OCI-LY1 (cell line): ENCODE data around the gene KRTAP9-4.
"Not testable (repeated sequence)": the region's sequence is repeated elsewhere in the genome, so short reads cannot be mapped to it uniquely, and the experiment has no call there.

Experiments
- H2AFZ ChIP-seq: fragments of 200-600 bp; sonication (generic), shearing (Covaris generic); 2 replicates; pipeline ENCODE4 v1.6.0; 2014; ENCODE audit warnings: antibody characterized with exemption, mild to moderate bottlenecking, low read length
- H3F3A ChIP-seq: fragments of 200-600 bp; sonication (generic), shearing (Covaris generic); 2 replicates; pipeline ENCODE4 v1.6.0; 2014; ENCODE audit warnings: mild to moderate bottlenecking, antibody characterized with exemption, low read length, moderate library complexity; ENCODE audit not compliant: insufficient read depth
- H3K27ac ChIP-seq: fragments of 200-600 bp; sonication (generic); 2 replicates; pipeline ENCODE4 v1.5.1; 2014; ENCODE audit warnings: low read length, mixed run types, mild to moderate bottlenecking, low read depth; ENCODE audit not compliant: poor library complexity, severe bottlenecking
- H3K27me3 ChIP-seq: fragments of 200-600 bp; sonication (generic); 2 replicates; pipeline ENCODE4 v1.6.0; 2014; ENCODE audit warnings: antibody characterized with exemption, mild to moderate bottlenecking, low read length, moderate library complexity; ENCODE audit not compliant: insufficient read depth
- H3K36me3 ChIP-seq: fragments of 200-600 bp; sonication (generic); 2 replicates; pipeline ENCODE4 v1.6.1; 2014; ENCODE audit warnings: mild to moderate bottlenecking, antibody characterized with exemption, low read length, moderate library complexity, mixed read lengths; ENCODE audit not compliant: insufficient read depth
- H3K4me1 ChIP-seq: fragments of 200-600 bp; sonication (generic); 2 replicates; pipeline ENCODE4 v1.5.1; 2014; ENCODE audit warnings: mild to moderate bottlenecking, low read length, moderate library complexity; ENCODE audit not compliant: insufficient read depth, severe bottlenecking
- H3K4me2 ChIP-seq: fragments of 200-600 bp; sonication (generic), shearing (Covaris generic); 2 replicates; pipeline ENCODE4 v1.6.1; 2014; ENCODE audit warnings: low read length
- H3K4me3 ChIP-seq: fragments of 200-600 bp; sonication (generic); 2 replicates; pipeline ENCODE4 v1.5.1; 2014; ENCODE audit warnings: low read length, low read depth, mild to moderate bottlenecking, mixed read lengths; ENCODE audit not compliant: poor library complexity, severe bottlenecking
- H3K79me2 ChIP-seq: fragments of 200-600 bp; shearing (Covaris generic); 2 replicates; pipeline ENCODE4 v1.6.1; 2016; ENCODE audit warnings: mixed run types, low read length, mixed read lengths; ENCODE audit not compliant: insufficient read depth
- H3K9ac ChIP-seq: fragments of 200-600 bp; sonication (generic), shearing (Covaris generic); 2 replicates; pipeline ENCODE4 v1.6.1; 2014; ENCODE audit warnings: mild to moderate bottlenecking, low read length, mixed read lengths
- H3K9me2 ChIP-seq: fragments of 200-600 bp; sonication (generic), shearing (Covaris generic); 2 replicates; pipeline ENCODE4 v1.6.1; 2014; ENCODE audit warnings: low read depth, mild to moderate bottlenecking, low read length, mixed read lengths
- H3K9me3 ChIP-seq: fragments of 200-600 bp; shearing (Covaris generic); 2 replicates; pipeline ENCODE4 v1.6.1; 2014; ENCODE audit warnings: low read length, mixed read lengths
- H4K20me1 ChIP-seq: fragments of 200-600 bp; sonication (generic), shearing (Covaris generic); 2 replicates; pipeline ENCODE4 v1.6.0; 2016; ENCODE audit warnings: mild to moderate bottlenecking, low read length; ENCODE audit not compliant: insufficient read depth
- CTCF ChIP-seq: fragments of 200-600 bp; sonication (generic), shearing (Covaris generic); IDR thresholded peaks from 2 replicates; pipeline ENCODE4 v1.5.1; 2017; ENCODE audit warnings: mild to moderate bottlenecking, antibody characterized with exemption, low read length, moderate library complexity, mixed read lengths
- EZH2 ChIP-seq: fragments of 200-600 bp; sonication (generic), shearing (Covaris generic); IDR thresholded peaks from 2 replicates; pipeline ENCODE4 v1.8.0; 2017; ENCODE audit warnings: borderline replicate concordance, mixed run types, mild to moderate bottlenecking, antibody characterized with exemption, low read length, moderate library complexity, mixed read lengths

KRTAP9-4 gene

GRCh38 chr17:41264599-41264998, 15.1 kb downstream of the KRTAP9-4 start:
- Histone ChIP-seq H3K9ac (no peak overlapping the region), H3F3A (no peaks in the 10 kb centered on the region), H4K20me1 (no peaks in the 10 kb centered on the region), H3K36me3 (no peaks in the 10 kb centered on the region), H3K27me3 (no peaks in the 10 kb centered on the region), H3K9me2 (no peaks in the 10 kb centered on the region), H3K9me3 (no peaks in the 10 kb centered on the region), H3K79me2 (no peaks in the 10 kb centered on the region), H3K4me3 (no peak overlapping the region), H2AFZ (no peak overlapping the region), H3K4me1 (no peaks in the 10 kb centered on the region), H3K4me2 (no peak overlapping the region), H3K27ac (no peak overlapping the region)
- TF ChIP-seq EZH2 (no peak), CTCF (no peak)

GRCh38 chr17:41265078-41265477, 15.6 kb downstream of the KRTAP9-4 start, which contains the start of gene KRTAP9-6:
KRTAP9-6 (plus strand) TSS chr17:41265378; CDS start chr17:41265378, 0 bp downstream.
- no peak within 1 kb of the TSS for H2AFZ ChIP-seq

GRCh38 chr17:41267711-41268110, 18.2 kb downstream of the KRTAP9-4 start:
- no peak overlapping the region for H3K4me3 ChIP-seq
- H3K36me3 ChIP-seq: no peaks in the 10 kb centered on the region
- no peaks in the 10 kb centered on the region for H3K79me2 ChIP-seq
- no peaks in the 10 kb centered on the region for H3K9me3 ChIP-seq
- H3K27me3 ChIP-seq: no peaks in the 10 kb centered on the region
- H4K20me1 ChIP-seq: no peaks in the 10 kb centered on the region
- no peak for TF ChIP-seq CTCF
- H3K4me1 ChIP-seq: no peaks in the 10 kb centered on the region
- H2AFZ ChIP-seq: no peak overlapping the region
- H3K9me2 ChIP-seq: no peaks in the 10 kb centered on the region
- H3F3A ChIP-seq: no peaks in the 10 kb centered on the region
- no peak overlapping the region for H3K9ac ChIP-seq
- no peak overlapping the region for H3K4me2 ChIP-seq
- no peak overlapping the region for H3K27ac ChIP-seq

More at GRCh38 chr17:41265078-41265477, 15.6 kb downstream of the KRTAP9-4 start, which contains the start of gene KRTAP9-6:
- no peaks in the 10 kb centered on the region for H3K9me3 ChIP-seq
- H3K9ac ChIP-seq: no peak within 1 kb of the TSS
- no peaks in the 10 kb centered on the region for H3K27me3 ChIP-seq
- no peaks in the 10 kb centered on the region for H3K79me2 ChIP-seq
- H3K4me3 ChIP-seq: no peak within 1 kb of the TSS
- H4K20me1 ChIP-seq: no peaks in the 10 kb centered on the region
- H3F3A ChIP-seq: no peaks in the 10 kb centered on the region
- no peak within 1 kb of the TSS for H3K4me2 ChIP-seq
- no peak for TF ChIP-seq EZH2
- TF ChIP-seq CTCF: no peak
- no peaks in the 10 kb centered on the region for H3K36me3 ChIP-seq
- H3K9me2 ChIP-seq: no peaks in the 10 kb centered on the region
- H3K27ac ChIP-seq: no peak within 1 kb of the TSS
- no peaks in the 10 kb centered on the region for H3K4me1 ChIP-seq

- not testable (repeated sequence) for H3K79me2 ChIP-seq, H3F3A ChIP-seq, H3K4me1 ChIP-seq, H3K4me2 ChIP-seq, H3K36me3 ChIP-seq, H3K4me3 ChIP-seq, H3K9me3 ChIP-seq, H3K27me3 ChIP-seq, H3K9ac ChIP-seq, H3K27ac ChIP-seq, H3K9me2 ChIP-seq, H4K20me1 ChIP-seq, H2AFZ ChIP-seq
These were observed 21.8 kb downstream of the KRTAP9-4 start for GRCh38 chr17:41271323-41271722.
